Ishikawa (cell line): ENCODE results near the gene DDX17.

ENCODE experiments used
- CEBPB ChIP-seq: IDR thresholded peaks from 2 replicates; pipeline ENCODE4 v1.6.1; 2012
- EP300 ChIP-seq: IDR thresholded peaks from 2 replicates; pipeline ENCODE4 v1.6.1; 2012; ENCODE audit warnings: borderline replicate concordance
- RAD21 ChIP-seq: IDR thresholded peaks from 2 replicates; pipeline ENCODE4 v1.6.1; 2012; ENCODE audit warnings: low read depth
- REST ChIP-seq: IDR thresholded peaks from 2 replicates; pipeline ENCODE4 v1.6.1; 2012; ENCODE audit warnings: low read depth, mild to moderate bottlenecking
- TAF1 ChIP-seq: IDR thresholded peaks from 2 replicates; pipeline ENCODE4 v1.6.1; 2012; ENCODE audit warnings: low read depth, mild to moderate bottlenecking
- ZBTB7A ChIP-seq: IDR thresholded peaks from 2 replicates; pipeline ENCODE4 v1.6.1; 2012; ENCODE audit warnings: low read depth

GRCh38 chr22:38444783-38445182, 61.3 kb downstream of the DDX17 start:
- TF ChIP-seq REST (no peak), RAD21 (no peak), CEBPB (no peak), TAF1 (no peak), ZBTB7A (no peak), EP300 (no peak)
